HEK293 (cell line): ENCODE results near the gene WAS.

ENCODE experiments used
- ZNF514 ChIP-seq: fragments of 450-650 bp; formaldehyde crosslinking; IDR thresholded peaks from 2 replicates; pipeline ENCODE4 v1.5.1; 2016; ENCODE audit warnings: missing biosample characterization, missing genetic modification characterization
- ZNF548 ChIP-seq: fragments of 450-650 bp; formaldehyde crosslinking; IDR thresholded peaks from 2 replicates; pipeline ENCODE4 v1.5.1; 2016; ENCODE audit warnings: missing biosample characterization, missing genetic modification characterization

- TF ChIP-seq ZNF514 (tag by site-specific recombination) (no peak), ZNF548 (tag by site-specific recombination) (no peak)
Observed at GRCh38 chrX:48709522-48710112, 26.0 kb downstream of the WAS start.
